SW 1271 (cell line): Measurements from ENCODE around the gene HOXA13.
A peak's percentile ranks its signal among the peaks of the same experiment; 100 is the strongest.

Experiments
- DNase-seq, 2 experiments: peaks; one replicate each; lab custom pipeline; 2025; lab: John Stamatoyannopoulos, UW

HOXA13 gene

DNA sequence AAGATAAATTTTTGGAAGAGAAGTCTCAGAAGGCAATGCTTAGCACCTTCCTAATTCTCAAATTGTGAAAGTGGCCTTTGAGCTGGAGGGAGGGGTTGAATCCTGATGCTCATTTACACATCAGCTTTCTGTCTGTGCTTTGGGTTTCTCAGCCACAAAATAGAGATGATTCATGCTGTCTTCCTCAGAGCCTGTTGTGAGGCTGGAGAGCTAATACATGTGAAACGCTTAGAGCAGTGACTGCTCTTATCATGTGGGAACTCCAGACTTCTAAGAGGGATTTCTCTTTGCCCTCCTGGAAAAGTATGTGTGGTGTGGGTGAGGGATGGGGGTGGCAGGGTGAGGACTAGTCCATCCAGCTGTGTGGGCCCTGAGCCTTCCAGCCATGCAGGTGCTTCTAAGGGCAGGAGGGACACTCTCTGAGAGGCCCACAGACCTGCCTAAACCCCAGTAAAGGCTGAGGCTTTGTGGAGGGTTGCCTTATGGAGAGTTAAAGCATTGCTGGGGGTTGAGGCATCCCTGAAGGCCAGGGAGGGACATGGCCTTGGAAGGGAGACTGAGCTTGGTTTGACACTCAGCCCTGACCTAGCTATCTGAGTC, 37.9 kb upstream of the HOXA13 start:
- no peak for DNase-seq

DNA sequence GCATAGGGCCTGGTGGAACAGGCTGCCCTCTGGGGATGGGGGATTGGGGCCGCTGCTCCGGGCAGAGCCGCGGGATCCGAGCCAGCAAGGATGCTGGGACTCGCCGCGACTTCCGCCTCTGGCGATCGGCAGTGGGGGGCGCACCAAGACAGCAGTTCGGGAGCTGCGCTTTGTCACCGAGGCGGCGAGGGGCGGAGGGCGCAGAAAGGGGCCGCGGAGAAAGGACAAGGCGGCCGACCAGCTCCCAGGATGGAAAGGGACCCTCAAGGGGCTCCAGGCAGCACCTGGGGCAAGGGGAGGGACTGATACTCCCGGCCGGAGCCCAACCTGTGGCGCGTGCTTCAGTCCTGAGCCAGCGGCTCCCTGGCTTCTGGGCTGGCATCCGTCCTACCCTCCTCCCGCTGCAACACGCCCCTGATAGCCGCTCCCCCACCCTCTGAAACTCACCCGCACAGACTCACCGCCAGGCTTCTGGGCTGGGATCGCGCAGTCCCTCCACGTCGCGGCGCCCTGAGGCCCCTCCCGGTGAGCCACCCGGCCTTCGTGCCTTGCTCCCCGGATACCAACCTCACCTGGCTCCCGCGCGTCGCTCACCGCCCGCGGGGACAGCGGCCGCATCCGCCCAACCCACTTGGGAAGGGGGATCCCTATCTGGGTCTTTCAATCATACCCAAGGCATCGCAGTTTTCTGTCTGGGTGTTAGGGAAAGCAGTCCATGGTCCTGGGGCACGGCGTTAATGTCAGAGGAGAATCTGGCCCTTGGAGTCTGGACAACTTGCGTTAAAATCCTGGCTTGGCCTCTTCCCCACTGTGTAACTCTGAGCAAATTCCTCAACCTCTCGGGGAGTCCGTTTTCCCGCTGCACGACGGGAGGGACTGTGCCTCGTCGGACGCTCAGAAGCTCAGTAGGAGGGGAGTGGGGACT, 35.8 kb upstream of the HOXA13 start:
- no peak for DNase-seq

- DNase-seq, result no peak
Observed at GRCh38 chr7:27229448-27229847, 29.6 kb upstream of the HOXA13 start.

DNA sequence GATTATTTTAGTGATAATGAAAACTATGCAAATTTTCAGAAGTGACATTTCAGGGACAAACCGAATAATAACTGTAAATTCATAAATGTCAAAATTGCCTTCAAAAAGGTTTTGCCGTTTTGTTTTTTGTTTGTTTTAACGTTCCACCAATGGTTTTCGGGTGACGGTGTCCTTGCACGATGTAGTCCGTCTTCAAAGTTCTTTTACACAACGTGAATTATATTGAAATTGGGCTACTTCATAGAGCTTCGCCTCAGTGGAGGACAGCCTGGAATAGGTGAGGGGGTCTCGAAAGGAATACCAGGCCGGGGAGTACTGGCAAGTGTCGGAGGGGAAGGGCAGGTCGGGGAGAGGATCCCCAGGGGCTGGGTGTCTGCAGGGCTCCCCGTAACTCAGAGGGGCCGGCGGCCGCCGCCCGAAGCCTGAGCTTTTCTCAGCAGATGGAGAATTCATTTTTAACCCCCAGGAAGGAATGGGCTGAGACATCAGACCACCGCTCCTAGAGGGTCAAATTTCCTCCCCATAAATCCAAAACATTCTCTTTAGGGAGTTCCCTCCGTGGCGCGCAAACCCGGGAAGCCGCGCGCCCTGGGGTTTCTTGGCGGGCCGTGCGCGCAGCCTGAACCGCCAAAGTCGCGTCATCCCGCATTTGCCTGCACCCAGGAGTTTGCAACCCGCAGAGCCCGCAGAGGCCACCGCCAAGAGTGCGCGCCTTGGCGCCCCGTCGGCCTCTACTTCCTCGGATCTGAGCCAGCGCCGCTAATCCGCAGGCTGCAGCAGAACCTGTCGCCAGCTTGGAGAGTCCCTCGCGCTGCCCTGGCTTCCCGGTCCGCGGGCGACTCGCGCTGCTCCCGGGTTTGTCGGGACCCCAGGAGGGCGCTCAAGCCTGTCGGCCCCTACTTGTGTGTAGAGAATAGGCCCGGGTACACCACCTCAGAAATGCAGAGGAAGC, 25.4 kb upstream of the HOXA13 start:
- no peak for DNase-seq

DNA sequence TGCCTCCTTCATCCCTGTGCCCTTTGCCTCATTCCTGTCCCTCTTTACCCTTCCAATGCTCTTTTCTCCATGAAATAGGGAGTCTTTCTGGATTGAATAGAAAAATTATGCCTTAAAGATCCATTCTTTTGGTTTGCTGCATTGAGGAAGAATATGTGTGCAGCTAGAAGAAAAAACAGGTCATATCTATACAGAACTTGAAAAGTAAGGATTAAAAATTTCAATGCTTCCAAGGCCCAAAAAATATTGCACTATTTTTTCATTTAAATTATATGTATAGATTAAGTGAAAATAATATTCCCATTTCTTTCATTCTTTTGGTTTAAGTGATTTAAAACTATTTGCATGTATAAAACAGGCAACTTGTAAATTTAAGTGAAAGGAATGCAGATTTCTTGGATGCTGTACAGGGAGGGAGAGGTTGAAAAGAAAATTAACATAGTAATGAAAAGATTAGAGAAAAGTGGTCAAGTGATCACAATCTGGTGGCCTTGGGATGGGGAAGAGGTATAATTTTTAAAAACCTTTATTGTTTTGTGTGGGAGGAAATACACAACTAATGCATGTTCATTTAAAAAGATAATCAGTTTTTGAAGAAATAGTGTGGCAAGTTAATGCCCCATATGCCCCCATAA, 24.2 kb upstream of the HOXA13 start:
- no peak for DNase-seq

DNA sequence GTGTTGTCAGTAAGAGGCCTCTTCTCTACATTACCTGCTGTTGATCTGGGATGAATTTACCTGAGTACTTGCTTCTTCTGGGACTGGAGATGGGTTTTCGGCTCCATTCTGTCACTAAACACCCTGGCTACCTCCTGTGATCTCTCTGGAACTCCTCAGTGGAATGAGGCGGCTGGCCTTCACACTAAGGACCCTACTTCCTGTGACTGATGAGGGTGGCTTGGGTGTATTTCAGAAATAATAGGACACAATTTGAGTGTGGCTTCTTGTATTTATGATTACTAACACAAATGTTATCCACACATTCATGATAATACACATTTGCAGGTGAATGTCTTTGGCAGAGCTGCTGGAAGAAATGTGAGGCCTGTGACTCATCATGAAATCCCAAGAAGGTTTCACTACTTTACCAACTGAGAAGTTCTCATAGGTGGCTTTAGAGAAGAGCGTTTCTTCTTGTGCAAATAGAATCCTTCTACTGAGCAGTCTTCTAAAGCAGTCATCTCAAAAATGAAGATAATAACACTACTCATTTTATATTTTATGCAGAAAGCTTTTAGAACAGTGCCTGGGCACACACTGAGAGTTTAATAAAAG, 21.4 kb upstream of the HOXA13 start:
- no peak for DNase-seq

- DNase-seq, result no peak
Observed at GRCh38 chr7:27220440-27220955, 20.6 kb upstream of the HOXA13 start.

DNA sequence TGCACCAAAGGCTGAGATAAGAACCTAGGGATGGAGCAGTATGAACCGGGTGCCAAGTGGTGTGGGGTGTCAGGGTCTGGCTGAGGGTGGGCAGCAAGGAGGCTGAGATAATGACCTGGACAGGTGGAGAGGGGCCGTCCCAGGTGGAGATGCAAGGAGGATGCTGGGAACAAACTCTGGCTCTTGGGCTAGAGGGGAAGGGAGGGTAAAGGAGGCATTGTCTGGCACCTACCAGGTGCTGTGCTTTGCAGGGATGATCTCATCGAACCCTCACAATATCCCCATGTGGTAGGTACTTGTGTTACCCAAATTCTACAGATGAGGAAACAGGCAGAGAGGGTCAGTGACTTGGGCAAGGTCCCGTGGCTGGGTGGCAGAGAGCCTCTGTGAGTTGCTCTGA, 19.9 kb upstream of the HOXA13 start:
- no peak for DNase-seq

DNA sequence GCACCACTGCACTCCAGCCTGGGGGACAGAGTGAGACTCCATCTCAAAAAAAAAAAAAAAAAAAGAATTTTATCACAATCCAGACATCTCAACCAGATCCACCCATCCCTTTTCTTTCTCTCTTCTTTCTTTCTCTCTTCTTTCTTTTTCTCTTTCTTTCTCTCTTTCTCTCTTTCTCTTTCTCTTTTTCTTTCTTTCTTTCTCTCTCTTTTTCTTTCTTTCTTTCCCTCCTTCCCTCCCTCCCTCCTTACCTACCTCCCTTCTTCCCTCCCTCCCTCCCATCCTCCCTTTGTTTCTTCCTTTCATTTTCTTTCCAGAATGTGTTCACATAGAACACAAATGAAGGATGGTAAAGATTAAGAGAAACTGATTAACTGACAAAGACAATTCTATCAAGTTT, 18.1 kb upstream of the HOXA13 start:
- no peak for DNase-seq

DNA sequence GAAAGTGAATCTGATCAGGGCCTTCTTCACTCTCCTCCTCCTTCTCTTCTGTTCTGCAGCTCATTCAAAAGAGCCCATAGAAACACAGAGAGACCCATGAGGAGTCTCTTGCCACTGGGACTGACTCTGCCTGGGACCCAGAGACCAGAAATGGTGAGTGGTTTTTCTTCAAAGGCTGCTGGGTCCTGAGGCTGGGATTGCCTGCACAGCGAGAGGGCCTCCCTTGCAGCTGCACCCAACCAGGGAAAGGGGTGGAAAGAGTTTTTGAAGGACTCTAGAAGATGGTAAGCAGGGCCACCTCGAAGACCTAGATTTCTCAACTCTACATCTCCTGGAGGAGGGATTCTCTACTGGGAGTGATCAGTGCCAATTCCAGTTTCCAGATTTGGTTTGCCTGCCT, 15.5 kb upstream of the HOXA13 start:
- no peak for DNase-seq

GRCh38 chr7:27214239-27214950, 14.5 kb upstream of the HOXA13 start:
- no peak for DNase-seq

DNA sequence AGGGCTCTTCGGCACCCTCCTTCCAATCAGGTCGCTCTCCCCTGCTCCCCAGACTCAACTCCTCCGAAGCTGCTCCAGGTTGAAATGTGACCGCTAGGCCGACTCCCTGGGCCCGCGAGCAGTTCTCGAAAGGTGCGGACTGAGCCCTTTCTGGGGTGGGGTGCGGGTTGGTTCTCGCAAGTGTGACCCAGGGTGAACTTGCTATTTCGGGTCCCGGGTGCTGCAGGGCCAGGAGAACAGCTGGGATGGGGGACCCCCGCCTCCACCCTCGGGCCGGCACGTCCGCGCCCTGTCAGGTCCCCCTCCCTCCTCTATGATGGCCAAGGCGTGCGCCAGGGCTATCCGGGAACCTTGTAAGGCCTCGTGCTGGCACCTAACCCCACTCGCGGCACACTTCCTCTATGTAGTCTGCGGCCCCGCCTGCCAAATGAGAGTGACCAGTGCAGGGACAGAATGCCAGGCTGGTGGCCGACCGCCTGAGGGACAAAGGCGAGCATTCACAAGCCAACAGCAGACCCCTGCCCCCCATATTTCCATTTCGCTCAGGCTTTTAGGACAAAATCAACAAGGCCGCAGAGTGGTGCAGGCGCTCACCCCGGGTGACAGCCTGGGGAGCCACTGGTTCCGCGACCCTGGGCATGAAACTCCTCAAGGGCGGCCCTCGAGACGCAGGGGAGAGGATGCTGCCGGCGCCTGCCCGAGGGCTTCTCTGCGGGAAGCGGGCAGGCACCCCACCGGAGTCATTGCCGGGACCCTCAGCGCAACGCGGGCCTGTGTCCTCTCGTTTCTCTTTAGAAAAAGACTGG, 13.7 kb upstream of the HOXA13 start:
- DNase-seq, result no peak

GRCh38 chr7:27212497-27213432, 12.9 kb upstream of the HOXA13 start:
- no peak for DNase-seq

DNA sequence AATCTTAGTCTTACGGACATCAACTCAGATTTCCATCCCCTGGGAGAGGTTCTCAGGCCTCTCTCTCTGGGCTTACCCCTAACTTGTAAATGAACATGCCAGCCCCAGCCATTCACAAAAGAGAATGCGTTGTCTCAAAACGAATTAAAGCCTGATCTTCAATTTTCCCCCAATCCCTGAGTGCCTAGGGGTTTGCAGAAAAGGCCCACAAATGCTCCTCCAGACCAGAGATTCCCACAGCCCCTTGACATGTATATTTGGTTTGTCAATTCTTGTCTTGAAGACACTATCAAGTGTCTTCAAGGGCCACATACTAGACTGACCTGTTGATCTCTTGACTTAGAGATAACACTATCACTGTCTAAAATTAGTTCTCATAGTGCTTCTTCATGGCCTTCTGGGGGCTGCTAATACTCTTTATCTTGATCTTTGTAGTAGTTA, 11.9 kb upstream of the HOXA13 start:
- no peak for DNase-seq

- DNase-seq, result no peak
Observed at GRCh38 chr7:27211084-27211446, 11.2 kb upstream of the HOXA13 start.

GRCh38 chr7:27210441-27211083, 10.7 kb upstream of the HOXA13 start:
- DNase-seq, result peak in 1 of 2 experiments; percentile 13

GRCh38 chr7:27209933-27210440, 10.1 kb upstream of the HOXA13 start:
- no peak for DNase-seq

DNA sequence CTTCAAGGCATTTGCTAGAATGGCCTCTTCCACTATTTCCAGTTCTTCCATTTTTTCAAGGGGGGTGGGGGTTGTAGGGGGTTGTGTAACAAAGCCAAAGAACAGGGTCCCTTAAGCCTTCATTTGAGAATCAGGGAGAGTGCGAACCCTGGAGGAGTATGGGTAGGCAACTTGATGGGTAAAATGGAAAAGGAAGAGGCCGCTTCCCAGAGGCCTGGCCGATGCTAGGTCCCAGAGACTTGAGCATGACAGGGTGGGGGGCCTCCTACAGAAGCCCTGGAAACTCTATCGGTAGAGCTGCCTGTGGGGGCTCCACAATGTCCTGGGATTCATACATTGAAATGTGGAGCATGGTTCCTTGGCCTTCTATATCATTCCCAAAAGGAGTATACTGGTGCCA, 9.1 kb upstream of the HOXA13 start:
- no peak for DNase-seq
